ENCODE results near the gene APAF1. TPM values are rescaled to one million over a fixed set of nuclear protein-coding genes. Genes with fewer than 3 reads are reported as not detected.

Gene APAF1
- total RNA-seq, 2 experiments from 2014 or later = 14.7 to 28.6 TPM

GRCh38 chr12:98606359-98606988 is 38.6 kb upstream of the APAF1 start:
- H3K4me1 ChIP-seq (ENCODE audit: insufficient read depth, low read length, poor library complexity, severe bottlenecking) = no peaks in the 10 kb centered on the region
- DNase-seq (ENCODE audit: low spot score) = no peak
- no peak overlapping the region for H2AFZ ChIP-seq (ENCODE audit: low read length)
- TF ChIP-seq, protein P1, sequence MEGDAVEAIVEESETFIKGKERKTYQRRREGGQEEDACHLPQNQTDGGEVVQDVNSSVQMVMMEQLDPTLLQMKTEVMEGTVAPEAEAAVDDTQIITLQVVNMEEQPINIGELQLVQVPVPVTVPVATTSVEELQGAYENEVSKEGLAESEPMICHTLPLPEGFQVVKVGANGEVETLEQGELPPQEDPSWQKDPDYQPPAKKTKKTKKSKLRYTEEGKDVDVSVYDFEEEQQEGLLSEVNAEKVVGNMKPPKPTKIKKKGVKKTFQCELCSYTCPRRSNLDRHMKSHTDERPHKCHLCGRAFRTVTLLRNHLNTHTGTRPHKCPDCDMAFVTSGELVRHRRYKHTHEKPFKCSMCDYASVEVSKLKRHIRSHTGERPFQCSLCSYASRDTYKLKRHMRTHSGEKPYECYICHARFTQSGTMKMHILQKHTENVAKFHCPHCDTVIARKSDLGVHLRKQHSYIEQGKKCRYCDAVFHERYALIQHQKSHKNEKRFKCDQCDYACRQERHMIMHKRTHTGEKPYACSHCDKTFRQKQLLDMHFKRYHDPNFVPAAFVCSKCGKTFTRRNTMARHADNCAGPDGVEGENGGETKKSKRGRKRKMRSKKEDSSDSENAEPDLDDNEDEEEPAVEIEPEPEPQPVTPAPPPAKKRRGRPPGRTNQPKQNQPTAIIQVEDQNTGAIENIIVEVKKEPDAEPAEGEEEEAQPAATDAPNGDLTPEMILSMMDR (conservative IDR thresholded peaks at IDR 0.05; ENCODE audit: low read length) = peak; percentile 49
- TF ChIP-seq EZH2phosphoT487 (IDR thresholded peaks at IDR 0.05; ENCODE audit: borderline replicate concordance, low read depth, low read length) = no peak
- H3K36me3 ChIP-seq (ENCODE audit: insufficient read depth, low read length) = peaks cover 37% of the 10 kb centered on the region
- CTCF ChIA-PET (ENCODE audit: unreplicated experiment) = no interaction called here
- BruUV-seq (replicated peaks) = no TSS peak
- no peak overlapping the region for H3K4me3 ChIP-seq (ENCODE audit: low read depth, low read length, poor library complexity, severe bottlenecking)
- H3K27ac ChIP-seq (ENCODE audit: low read depth, low read length, poor library complexity, severe bottlenecking) = no peak overlapping the region
- H3K9me2 ChIP-seq (ENCODE audit: insufficient read depth, low read length) = no peaks in the 10 kb centered on the region
- intact Hi-C loops (cut with micrococcal nuclease; ENCODE audit: unreplicated experiment) = no loop called here
- no peaks in the 10 kb centered on the region; the same call in 1 of the 2 replicates for H3K79me2 ChIP-seq (ENCODE audit: insufficient read depth, low read depth, low read length)
- H3K9me3 ChIP-seq (ENCODE audit: low read length) = no peaks in the 10 kb centered on the region
- H3K4me2 ChIP-seq (ENCODE audit: low read length) = no peak overlapping the region
- POLR2A ChIA-PET = interaction anchor here (0.7 to 3.2 kb wide), 3 partner anchors 11 to 756 kb away, joined by 3 to 23 read pairs (median 6); partner anchors contain the start of gene SLC25A3
- H4K20me1 ChIP-seq (ENCODE audit: insufficient read depth, low read length) = no peaks in the 10 kb centered on the region; the same call in 1 of the 2 replicates

GRCh38 chr12:98610596-98610995 is 34.5 kb upstream of the APAF1 start:
- H3K4me3 ChIP-seq (ENCODE audit: low read depth, low read length, poor library complexity, severe bottlenecking) = no peak overlapping the region
- no peak for DNase-seq (ENCODE audit: low spot score)
- POLR2A ChIA-PET = interaction anchor here (0.6 to 1.6 kb wide), 4 partner anchors 14 to 960 kb away, joined by 4 to 9 read pairs (median 5); partner anchors contain the start of gene SLC25A3
- no peaks in the 10 kb centered on the region for H3K36me3 ChIP-seq (ENCODE audit: insufficient read depth, low read length)
- CTCF ChIA-PET (ENCODE audit: unreplicated experiment) = no interaction called here
- H3K79me2 ChIP-seq (ENCODE audit: insufficient read depth, low read depth, low read length) = no peaks in the 10 kb centered on the region
- intact Hi-C loops (cut with micrococcal nuclease; ENCODE audit: unreplicated experiment) = no loop called here
- H4K20me1 ChIP-seq (ENCODE audit: insufficient read depth, low read length) = no peaks in the 10 kb centered on the region; the same call in 1 of the 2 replicates
- H3K9me3 ChIP-seq (ENCODE audit: low read length) = no peaks in the 10 kb centered on the region
- no peak overlapping the region for H3K27ac ChIP-seq (ENCODE audit: low read depth, low read length, poor library complexity, severe bottlenecking)
- no peak overlapping the region for H2AFZ ChIP-seq (ENCODE audit: low read length)
- H3K4me1 ChIP-seq (ENCODE audit: insufficient read depth, low read length, poor library complexity, severe bottlenecking) = peaks cover 16% of the 10 kb centered on the region
- no TSS peak for BruUV-seq (replicated peaks)
- no peaks in the 10 kb centered on the region for H3K9me2 ChIP-seq (ENCODE audit: insufficient read depth, low read length)
- TF ChIP-seq, protein P1 (conservative IDR thresholded peaks at IDR 0.05; ENCODE audit: low read length) = no peak
- no peak for TF ChIP-seq EZH2phosphoT487 (IDR thresholded peaks at IDR 0.05; ENCODE audit: borderline replicate concordance, low read depth, low read length)
- H3K4me2 ChIP-seq (ENCODE audit: low read length) = no peak overlapping the region

Data from OCI-LY7 (cell line).